ENCODE results near the gene DNPH1. TPM values are rescaled to one million over a fixed set of nuclear protein-coding genes. Genes with fewer than 3 reads are reported as not detected.

The DNPH1 gene
- total RNA-seq, 4 donors from 2014 or later: 42.3 to 87.6 (median 69.2) TPM

- Histone ChIP-seq H3K4me1 (no peaks in the 10 kb centered on the region), H3K4me3 (no peak overlapping the region), H3K9me3 (no peaks in the 10 kb centered on the region), H3K36me3 (peaks cover 0 to 71% of the 10 kb centered on the region in 2 donors), H3K27ac (no peak overlapping the region), H3K27me3 (no peaks in the 10 kb centered on the region)
- DNase-seq (no peak), ATAC-seq (no peak)
- in situ Hi-C loops (cut with MboI; ENCODE audit: low sequenced_read_pairs in 4 of 4): no loop called here
- TF ChIP-seq POLR2A (IDR thresholded peaks at IDR 0.05) (no peak), CTCF (IDR thresholded peaks at IDR 0.05 in 4 of 5, conservative IDR thresholded peaks at IDR 0.05 in 1 of 5) (no peak)
- intact Hi-C loops (cut with DNase I; ENCODE audit: low total_unique reads): no loop called here
These were observed 39.4 kb downstream of the DNPH1 start for GRCh38 chr6:43189776-43190304.

- ATAC-seq (no peak), DNase-seq (no peak)
- no peak overlapping the region for H3K27ac ChIP-seq
- peaks cover 0 to 4% of the 10 kb centered on the region in 2 donors for H3K4me1 ChIP-seq
- peaks cover 0 to 67% of the 10 kb centered on the region in 2 donors for H3K36me3 ChIP-seq
- H3K4me3 ChIP-seq: no peak overlapping the region
- H3K27me3 ChIP-seq: no peaks in the 10 kb centered on the region
- in situ Hi-C loops (cut with MboI; ENCODE audit: low sequenced_read_pairs in 4 of 4) (no loop called here), intact Hi-C loops (cut with DNase I; ENCODE audit: low total_unique reads) (no loop called here)
- TF ChIP-seq POLR2A (IDR thresholded peaks at IDR 0.05): no peak
- TF ChIP-seq CTCF (IDR thresholded peaks at IDR 0.05 in 4 of 5, conservative IDR thresholded peaks at IDR 0.05 in 1 of 5): no peak
- no peaks in the 10 kb centered on the region for H3K9me3 ChIP-seq
These were observed 40.9 kb downstream of the DNPH1 start for GRCh38 chr6:43188426-43188825.

DNA sequence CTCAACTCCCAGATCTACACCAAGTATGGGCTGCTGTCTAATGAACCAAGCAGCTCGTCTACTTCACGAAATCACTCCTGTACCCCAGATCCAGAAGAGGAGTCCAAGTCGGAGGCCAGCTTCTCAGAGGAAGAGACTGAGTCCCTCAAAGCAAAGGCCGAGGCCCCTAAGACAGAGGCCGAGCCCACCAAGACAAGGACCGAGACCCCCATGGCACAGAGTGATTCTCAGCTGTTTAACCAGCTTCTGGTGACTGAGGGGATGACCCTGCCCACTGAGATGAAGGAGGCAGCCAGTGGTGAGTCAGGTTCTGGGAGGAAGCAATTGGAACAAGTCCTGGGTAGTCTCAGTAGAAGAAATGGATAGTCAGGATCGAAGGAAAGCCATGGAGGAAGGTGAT is 41.5 kb downstream of the DNPH1 start:
- no peak for DNase-seq
- Histone ChIP-seq H3K27me3 (no peaks in the 10 kb centered on the region), H3K4me1 (peaks cover 6 to 11% of the 10 kb centered on the region in 2 donors), H3K9me3 (no peaks in the 10 kb centered on the region), H3K36me3 (peaks cover 0 to 61% of the 10 kb centered on the region in 2 donors), H3K27ac (no peak overlapping the region), H3K4me3 (no peak overlapping the region)
- intact Hi-C loops (cut with DNase I; ENCODE audit: low total_unique reads): no loop called here
- TF ChIP-seq CTCF (IDR thresholded peaks at IDR 0.05 in 4 of 5, conservative IDR thresholded peaks at IDR 0.05 in 1 of 5) (no peak), POLR2A (IDR thresholded peaks at IDR 0.05) (no peak)
- in situ Hi-C loops (cut with MboI; ENCODE audit: low sequenced_read_pairs in 4 of 4): no loop called here
- ATAC-seq: no peak

- no peak overlapping the region for H3K27ac ChIP-seq
- in situ Hi-C loops (cut with MboI; ENCODE audit: low sequenced_read_pairs in 4 of 4): no loop called here
- H3K4me1 ChIP-seq: peaks cover 10 to 15% of the 10 kb centered on the region in 2 donors
- H3K36me3 ChIP-seq: peaks cover 0 to 59% of the 10 kb centered on the region in 2 donors
- ATAC-seq (no peak), DNase-seq (no peak)
- H3K27me3 ChIP-seq: no peaks in the 10 kb centered on the region
- no peaks in the 10 kb centered on the region for H3K9me3 ChIP-seq
- TF ChIP-seq CTCF (IDR thresholded peaks at IDR 0.05 in 4 of 5, conservative IDR thresholded peaks at IDR 0.05 in 1 of 5): no peak
- TF ChIP-seq POLR2A (IDR thresholded peaks at IDR 0.05): no peak
- no peak overlapping the region for H3K4me3 ChIP-seq
- intact Hi-C loops (cut with DNase I; ENCODE audit: low total_unique reads): no loop called here
These were observed 42.6 kb downstream of the DNPH1 start for GRCh38 chr6:43186706-43187105.

DNA sequence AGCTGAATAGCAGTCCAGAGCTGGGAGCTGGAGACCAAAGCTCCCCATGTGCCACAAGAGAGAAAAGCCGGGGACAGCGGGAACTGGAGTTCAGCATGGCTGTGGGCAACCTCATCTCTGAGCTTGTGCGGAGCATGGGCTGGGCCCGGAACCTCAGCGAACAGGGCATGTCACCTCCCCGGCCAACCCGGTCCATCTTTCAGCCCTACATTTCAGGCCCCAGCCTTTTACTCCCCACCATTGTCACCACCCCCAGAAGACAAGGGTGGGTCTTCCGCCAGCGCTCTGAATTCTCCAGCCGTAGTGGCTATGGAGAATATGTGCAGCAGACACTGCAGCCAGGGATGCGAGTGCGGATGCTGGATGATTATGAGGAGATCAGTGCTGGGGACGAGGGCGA is 43.3 kb downstream of the DNPH1 start:
- intact Hi-C loops (cut with DNase I; ENCODE audit: low total_unique reads): no loop called here
- Histone ChIP-seq H3K27ac (no peak overlapping the region), H3K36me3 (peaks cover 0 to 59% of the 10 kb centered on the region in 2 donors), H3K9me3 (no peaks in the 10 kb centered on the region), H3K4me3 (no peak overlapping the region), H3K4me1 (peaks cover 16 to 22% of the 10 kb centered on the region in 2 donors), H3K27me3 (no peaks in the 10 kb centered on the region)
- in situ Hi-C loops (cut with MboI; ENCODE audit: low sequenced_read_pairs in 4 of 4): no loop called here
- ATAC-seq: no peak
- no peak for DNase-seq
- no peak for TF ChIP-seq CTCF (IDR thresholded peaks at IDR 0.05 in 4 of 5, conservative IDR thresholded peaks at IDR 0.05 in 1 of 5)
- TF ChIP-seq POLR2A (IDR thresholded peaks at IDR 0.05): no peak
